Natural killer cell (primary cell): Measurements from ENCODE around the gene CDH6. TPM values are rescaled to one million over a fixed set of nuclear protein-coding genes. Genes with fewer than 3 reads are reported as not detected.

ENCODE experiments used
- ATAC-seq, 3 donors: fragments of 150-1000 bp in 2 of 3; fragments of 200-7000 bp in 1 of 3; cut with Tn5 transposase; 1 replicate in 1 of 3; 2 replicates in 2 of 3; pipeline ENCODE4 v1.10.0; 2021; ENCODE audit warnings: mild to moderate bottlenecking in 2 of 3, moderate library complexity in 2 of 3
- DNase-seq, 2 donors: peaks; one replicate each; pipeline versions ENCODE4 v3.0.0 to v3.0.0-alpha.2; 2013 to 2021; ENCODE audit warnings: mixed read lengths in 1 of 2
- H3K27ac ChIP-seq: one replicate; pipeline ENCODE4 v1.5.1; 2013; ENCODE audit warnings: mild to moderate bottlenecking, low read length
- H3K27me3 ChIP-seq: one replicate; pipeline ENCODE4 v1.6.1; 2013; ENCODE audit warnings: low read length; ENCODE audit not compliant: control insufficient read depth, insufficient read depth
- H3K36me3 ChIP-seq: one replicate; pipeline ENCODE4 v1.6.1; 2013; ENCODE audit warnings: low read length; ENCODE audit not compliant: control insufficient read depth, insufficient read depth
- H3K4me1 ChIP-seq: one replicate; pipeline ENCODE4 v1.6.1; 2013; ENCODE audit warnings: low read length; ENCODE audit not compliant: control insufficient read depth, insufficient read depth
- H3K4me3 ChIP-seq: one replicate; pipeline ENCODE4 v1.5.1; 2013; ENCODE audit warnings: low read length
- H3K9me3 ChIP-seq: one replicate; pipeline ENCODE4 v1.6.1; 2013; ENCODE audit warnings: low read length; ENCODE audit not compliant: control insufficient read depth, insufficient read depth
- H3K27ac Mint-ChIP-seq, 2 donors: one replicate each; pipeline ENCODE4 v1.8.0; 2022; ENCODE audit warnings: mild to moderate bottlenecking in 2 of 2, mixed read lengths in 2 of 2, moderate library complexity in 1 of 2
- H3K27me3 Mint-ChIP-seq, 2 donors: one replicate each; pipeline ENCODE4 v1.8.0; 2022; ENCODE audit warnings: low read depth in 2 of 2, mixed read lengths in 2 of 2
- H3K36me3 Mint-ChIP-seq: one replicate; pipeline ENCODE4 v1.8.0; 2022; ENCODE audit warnings: mixed read lengths
- H3K4me1 Mint-ChIP-seq, 2 donors: one replicate each; pipeline ENCODE4 v1.8.0; 2022; ENCODE audit warnings: mixed read lengths in 2 of 2
- H3K4me3 Mint-ChIP-seq: one replicate; pipeline ENCODE4 v1.8.0; 2022; ENCODE audit warnings: mild to moderate bottlenecking, moderate library complexity, mixed read lengths
- H3K9me3 Mint-ChIP-seq, 2 donors: one replicate each; pipeline ENCODE4 v1.8.0; 2022; ENCODE audit warnings: mixed read lengths in 2 of 2
- WGBS: methylation state at CpG from one replicate; pipeline ENCODE4 v1.1.7; 2013; ENCODE audit warnings: missing lambda C conversion rate; ENCODE audit not compliant: insufficient coverage; 5-methylcytosine and 5-hydroxymethylcytosine counted together
- intact Hi-C: fragments of 100-400 bp; cut with micrococcal nuclease; formaldehyde crosslinking; loops from one replicate; pipeline ENCODE4 v1.14.2; 2022
- total RNA-seq, 4 donors: library from RNA; stranded (reverse); fragments of 120-200 nt in 1 of 4; gene quantifications; one replicate each; pipeline versions ENCODE4 v1.2.3 to v1.2.4, GENCODE V29; 2013 to 2022
- TF ChIP-seq, protein P1 (sequence below): fragments of 200-600 bp; IDR thresholded peaks from one replicate; pipeline ENCODE4 v1.8.0; 2022; ENCODE audit warnings: antibody characterized with exemption

Gene CDH6
- total RNA-seq, 3 donors from 2014 or later (not counting 1 experiment from before 2014, with no cell fraction given), result not detected

DNA sequence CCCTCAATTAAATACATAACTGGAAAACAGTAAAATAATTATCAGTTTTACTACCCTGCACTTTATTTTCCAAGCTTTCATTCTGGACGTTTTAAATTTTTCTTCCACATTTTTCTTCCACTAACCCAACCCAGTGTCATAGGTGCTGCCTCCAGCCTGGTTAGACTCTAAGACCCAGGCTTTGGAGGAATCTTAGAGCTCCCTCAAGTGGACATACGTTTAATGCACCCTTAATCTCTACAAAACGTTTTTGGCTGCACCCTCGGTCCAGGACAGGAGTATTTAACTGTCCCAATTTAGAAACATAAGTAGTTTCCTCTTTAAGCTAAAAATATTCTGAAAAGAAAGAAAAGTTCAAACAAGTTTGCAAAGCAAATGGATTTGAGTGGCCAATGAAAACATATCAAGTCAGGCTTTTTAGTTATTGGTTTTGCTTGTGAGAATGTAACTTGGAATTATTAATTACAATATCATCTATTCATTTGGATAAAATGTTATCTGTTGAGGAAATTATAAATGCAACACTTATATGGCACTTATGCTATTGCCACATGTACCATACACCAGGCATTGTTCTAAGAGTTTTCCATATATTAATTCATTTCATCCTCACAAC lies 38.9 kb downstream of the CDH6 start:
- no peak for ATAC-seq

DNA sequence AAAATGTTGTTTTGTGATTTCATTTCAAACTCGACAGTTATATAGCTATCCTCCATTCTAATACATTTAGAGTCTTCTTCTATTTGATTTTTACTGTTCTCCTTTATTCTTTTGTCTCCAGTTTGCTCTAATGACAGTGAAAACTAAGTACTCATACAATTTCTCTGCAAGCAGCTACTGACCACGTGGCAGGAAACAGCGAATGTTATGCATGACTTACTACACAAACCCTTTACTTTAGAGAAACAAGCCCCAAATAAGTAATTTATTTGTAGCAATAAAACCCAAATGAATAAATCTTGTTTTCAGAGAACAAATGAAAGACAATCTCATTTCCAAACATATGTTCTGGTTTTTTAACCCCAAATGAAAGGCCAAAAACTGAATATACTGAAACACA lies 41.9 kb downstream of the CDH6 start:
- Histone ChIP-seq H3K27me3 (no peaks in the 10 kb centered on the region), H3K9me3 (no peaks in the 10 kb centered on the region), H3K36me3 (no peaks in the 10 kb centered on the region), H3K4me3 (no peak overlapping the region), H3K27ac (no peak overlapping the region), H3K4me1 (no peaks in the 10 kb centered on the region)
- no peak for DNase-seq
- WGBS, result 62% methylated on average over 3 of the region's 3 CpGs
- no peak overlapping the region for H3K4me3 Mint-ChIP-seq
- no peaks in the 10 kb centered on the region for H3K36me3 Mint-ChIP-seq
- H3K4me1 Mint-ChIP-seq, result no peaks in the 10 kb centered on the region
- TF ChIP-seq, protein P1, sequence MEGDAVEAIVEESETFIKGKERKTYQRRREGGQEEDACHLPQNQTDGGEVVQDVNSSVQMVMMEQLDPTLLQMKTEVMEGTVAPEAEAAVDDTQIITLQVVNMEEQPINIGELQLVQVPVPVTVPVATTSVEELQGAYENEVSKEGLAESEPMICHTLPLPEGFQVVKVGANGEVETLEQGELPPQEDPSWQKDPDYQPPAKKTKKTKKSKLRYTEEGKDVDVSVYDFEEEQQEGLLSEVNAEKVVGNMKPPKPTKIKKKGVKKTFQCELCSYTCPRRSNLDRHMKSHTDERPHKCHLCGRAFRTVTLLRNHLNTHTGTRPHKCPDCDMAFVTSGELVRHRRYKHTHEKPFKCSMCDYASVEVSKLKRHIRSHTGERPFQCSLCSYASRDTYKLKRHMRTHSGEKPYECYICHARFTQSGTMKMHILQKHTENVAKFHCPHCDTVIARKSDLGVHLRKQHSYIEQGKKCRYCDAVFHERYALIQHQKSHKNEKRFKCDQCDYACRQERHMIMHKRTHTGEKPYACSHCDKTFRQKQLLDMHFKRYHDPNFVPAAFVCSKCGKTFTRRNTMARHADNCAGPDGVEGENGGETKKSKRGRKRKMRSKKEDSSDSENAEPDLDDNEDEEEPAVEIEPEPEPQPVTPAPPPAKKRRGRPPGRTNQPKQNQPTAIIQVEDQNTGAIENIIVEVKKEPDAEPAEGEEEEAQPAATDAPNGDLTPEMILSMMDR, result no peak
- H3K27me3 Mint-ChIP-seq, result no peaks in the 10 kb centered on the region
- ATAC-seq, result no peak
- peaks cover 0 to 4% of the 10 kb centered on the region in 2 donors for H3K9me3 Mint-ChIP-seq
- no peak overlapping the region for H3K27ac Mint-ChIP-seq
- intact Hi-C loops, result no loop called here

More for the DNA sequence above, 38.9 kb downstream of the CDH6 start:
- Mint-ChIP-seq H3K9me3 (peaks cover 0 to 8% of the 10 kb centered on the region in 2 donors), H3K27me3 (no peaks in the 10 kb centered on the region), H3K36me3 (no peaks in the 10 kb centered on the region), H3K4me3 (no peak overlapping the region), H3K27ac (no peak overlapping the region), H3K4me1 (no peaks in the 10 kb centered on the region)
- intact Hi-C loops, result no loop called here
- WGBS, result 7% methylated on average over 3 of the region's 4 CpGs
- TF ChIP-seq, protein P1, result no peak
- Histone ChIP-seq H3K36me3 (no peaks in the 10 kb centered on the region), H3K9me3 (no peaks in the 10 kb centered on the region), H3K4me3 (no peak overlapping the region), H3K4me1 (no peaks in the 10 kb centered on the region), H3K27me3 (no peaks in the 10 kb centered on the region), H3K27ac (no peak overlapping the region)
- no peak for DNase-seq

DNA sequence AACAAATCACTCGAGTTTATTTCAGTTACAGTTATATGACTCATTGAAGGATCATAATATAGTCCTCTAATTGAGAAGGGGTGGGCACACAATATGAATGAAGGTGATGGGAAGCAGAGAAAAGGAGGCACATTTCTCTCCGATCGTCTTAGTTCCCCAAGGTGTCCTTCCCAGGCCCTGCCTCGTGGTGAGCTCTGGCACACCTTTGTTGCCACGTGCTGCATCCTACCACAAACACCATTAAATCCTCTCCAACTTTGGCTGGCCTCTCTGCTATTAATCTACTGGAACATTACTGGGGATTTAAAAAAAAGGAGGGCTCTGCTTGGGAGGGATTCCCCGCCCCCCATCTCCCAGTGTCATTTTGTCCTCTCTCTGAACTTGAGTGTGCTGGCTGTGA lies 42.9 kb downstream of the CDH6 start:
- no peaks in the 10 kb centered on the region for H3K27me3 ChIP-seq
- H3K36me3 ChIP-seq, result no peaks in the 10 kb centered on the region
- no peak for ATAC-seq
- no peaks in the 10 kb centered on the region for H3K27me3 Mint-ChIP-seq
- TF ChIP-seq, protein P1, result no peak
- H3K4me3 Mint-ChIP-seq, result no peak overlapping the region
- intact Hi-C loops, result no loop called here
- no peaks in the 10 kb centered on the region for H3K4me1 ChIP-seq
- no peak overlapping the region for H3K4me3 ChIP-seq
- H3K4me1 Mint-ChIP-seq, result no peaks in the 10 kb centered on the region
- no peak overlapping the region for H3K27ac ChIP-seq
- no peak overlapping the region for H3K27ac Mint-ChIP-seq
- peaks cover 0 to 4% of the 10 kb centered on the region in 2 donors for H3K9me3 Mint-ChIP-seq
- 76% methylated on average over 5 of the region's 6 CpGs for WGBS
- no peaks in the 10 kb centered on the region for H3K9me3 ChIP-seq
- DNase-seq, result no peak
- no peaks in the 10 kb centered on the region for H3K36me3 Mint-ChIP-seq

DNA sequence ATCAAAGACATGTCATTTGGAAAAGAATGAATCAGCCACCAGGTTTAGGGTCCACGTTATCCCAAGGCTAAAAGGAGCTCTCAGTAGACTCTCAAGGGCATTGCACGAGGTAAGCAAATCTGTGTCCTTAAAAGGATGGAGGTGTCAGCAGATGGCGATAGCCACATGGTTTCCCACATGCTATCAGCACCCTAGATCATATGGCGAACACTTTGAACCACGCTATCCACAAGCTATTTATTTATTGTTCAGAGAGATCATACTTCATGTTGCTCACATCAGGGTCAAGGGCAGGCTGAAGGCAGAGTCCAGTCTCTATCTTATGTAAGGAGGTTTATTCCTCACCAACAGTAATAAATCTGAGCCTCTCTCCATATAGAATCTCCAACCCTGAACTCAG lies 43.7 kb downstream of the CDH6 start:
- ATAC-seq (no peak), DNase-seq (no peak)
- Mint-ChIP-seq H3K27ac (no peak overlapping the region), H3K36me3 (no peaks in the 10 kb centered on the region), H3K4me3 (no peak overlapping the region), H3K27me3 (no peaks in the 10 kb centered on the region), H3K4me1 (no peaks in the 10 kb centered on the region), H3K9me3 (peaks cover 0 to 4% of the 10 kb centered on the region in 2 donors)
- intact Hi-C loops, result no loop called here
- Histone ChIP-seq H3K9me3 (no peaks in the 10 kb centered on the region), H3K27me3 (no peaks in the 10 kb centered on the region), H3K27ac (no peak overlapping the region), H3K36me3 (no peaks in the 10 kb centered on the region), H3K4me1 (no peaks in the 10 kb centered on the region), H3K4me3 (no peak overlapping the region)
- WGBS, result 65% methylated on average over 4 of the region's 5 CpGs
- TF ChIP-seq, protein P1, result no peak
